ENCODE data around the gene MKRN2.

Gene MKRN2

GRCh38 chr3:12556314-12556689, 585 bp upstream of the MKRN2 start:
- no peak for DNase-seq

GRCh38 chr3:12557473-12558100, 700 bp downstream of the MKRN2 start:
- no peak for DNase-seq

GRCh38 chr3:12558706-12559105, 1.8 kb downstream of the MKRN2 start:
- no peak for DNase-seq

GRCh38 chr3:12559520-12559919, 2.6 kb downstream of the MKRN2 start:
- no peak for DNase-seq

GRCh38 chr3:12560505-12561190, 3.8 kb downstream of the MKRN2 start:
- DNase-seq, result no peak

- DNase-seq, result no peak
Measured at GRCh38 chr3:12561397-12561796, 4.5 kb downstream of the MKRN2 start.

- no peak for DNase-seq
Measured at GRCh38 chr3:12562451-12562850, 5.6 kb downstream of the MKRN2 start.

GRCh38 chr3:12566976-12567375, 10.1 kb downstream of the MKRN2 start:
- DNase-seq, result no peak

- no peak for DNase-seq
Measured at GRCh38 chr3:12568747-12569146, 11.9 kb downstream of the MKRN2 start.

GRCh38 chr3:12569836-12570235, 12.9 kb downstream of the MKRN2 start:
- DNase-seq, result no peak

GRCh38 chr3:12571986-12572385, 15.1 kb downstream of the MKRN2 start:
- DNase-seq, result no peak

- DNase-seq, result no peak
Measured at GRCh38 chr3:12574131-12574530, 17.2 kb downstream of the MKRN2 start.

GRCh38 chr3:12574661-12575060, 17.8 kb downstream of the MKRN2 start:
- DNase-seq, result no peak

GRCh38 chr3:12577379-12577778, 20.5 kb downstream of the MKRN2 start:
- DNase-seq, result no peak

GRCh38 chr3:12578742-12579141, 21.9 kb downstream of the MKRN2 start:
- no peak for DNase-seq

GRCh38 chr3:12579456-12579855, 22.6 kb downstream of the MKRN2 start:
- DNase-seq, result no peak

GRCh38 chr3:12579905-12580304, 23.0 kb downstream of the MKRN2 start:
- no peak for DNase-seq

GRCh38 chr3:12582730-12583129, 25.8 kb downstream of the MKRN2 start:
- DNase-seq, result no peak

- no peak for DNase-seq
Measured at GRCh38 chr3:12583280-12583679, 26.4 kb downstream of the MKRN2 start.

- no peak for DNase-seq
Measured at GRCh38 chr3:12584083-12584482, 27.2 kb downstream of the MKRN2 start.

GRCh38 chr3:12585181-12585580, 28.3 kb downstream of the MKRN2 start:
- DNase-seq, result no peak

GRCh38 chr3:12585970-12586369, 29.1 kb downstream of the MKRN2 start:
- no peak for DNase-seq

GRCh38 chr3:12586403-12586802, 29.5 kb downstream of the MKRN2 start:
- DNase-seq, result no peak

GRCh38 chr3:12588039-12589009, 31.4 kb downstream of the MKRN2 start:
- DNase-seq, result no peak
